GM12878 (cell line): ENCODE data around the gene MBTPS2.

ENCODE experiments used
- CREB1 ChIP-seq: IDR thresholded peaks from 2 replicates; pipeline ENCODE4 v1.6.1; 2012; ENCODE audit warnings: low read depth, mild to moderate bottlenecking, inconsistent platforms
- FOXM1 ChIP-seq: IDR thresholded peaks from 2 replicates; pipeline ENCODE4 v1.6.1; 2012; ENCODE audit warnings: low read depth, mild to moderate bottlenecking, inconsistent platforms, low read length, moderate library complexity
- KDM1A ChIP-seq: fragments of 200-600 bp; sonication (generic); IDR thresholded peaks from 2 replicates; pipeline ENCODE4 v1.6.1; 2016; ENCODE audit warnings: borderline replicate concordance
- NR2C1 ChIP-seq: fragments of 450-650 bp; IDR thresholded peaks from 2 replicates; pipeline ENCODE4 v1.6.1; 2017; ENCODE audit warnings: antibody characterized with exemption, mild to moderate bottlenecking, moderate library complexity
- POLR2A ChIP-seq: IDR thresholded peaks from 2 replicates; pipeline ENCODE4 v1.6.1; 2011; ENCODE audit warnings: low read depth, mild to moderate bottlenecking, low read length
- TAF1 ChIP-seq: IDR thresholded peaks from 2 replicates; pipeline ENCODE4 v1.6.1; 2011; ENCODE audit warnings: mild to moderate bottlenecking, low read depth, low read length, borderline replicate concordance
- WRNIP1 ChIP-seq: IDR thresholded peaks from 2 replicates; pipeline ENCODE4 v1.6.1; 2011; ENCODE audit warnings: low read depth, low read length, improper control_type of control experiment, borderline replicate concordance
- TF ChIP-seq, protein P1 (sequence below), 3 experiments: IDR thresholded peaks in 2 of 3; conservative IDR thresholded peaks in 1 of 3; 2 replicates each; pipeline ENCODE4 v1.5.1; 2011; ENCODE audit warnings: low read depth in 3 of 3, low read length in 3 of 3, mild to moderate bottlenecking in 3 of 3, control low read depth in 2 of 3, moderate library complexity in 2 of 3, inconsistent platforms in 1 of 3, mixed read lengths in 1 of 3; ENCODE audit not compliant: control insufficient read depth in 2 of 3, insufficient read depth in 1 of 3; ENCODE audit errors: extremely low read depth in 1 of 3
- TF ChIP-seq, protein P2 (sequence below): IDR thresholded peaks from 2 replicates; pipeline ENCODE4 v1.6.1; 2011; ENCODE audit warnings: low read depth, mild to moderate bottlenecking, low read length, moderate library complexity, borderline replicate concordance; ENCODE audit errors: extremely low read depth

DNA sequence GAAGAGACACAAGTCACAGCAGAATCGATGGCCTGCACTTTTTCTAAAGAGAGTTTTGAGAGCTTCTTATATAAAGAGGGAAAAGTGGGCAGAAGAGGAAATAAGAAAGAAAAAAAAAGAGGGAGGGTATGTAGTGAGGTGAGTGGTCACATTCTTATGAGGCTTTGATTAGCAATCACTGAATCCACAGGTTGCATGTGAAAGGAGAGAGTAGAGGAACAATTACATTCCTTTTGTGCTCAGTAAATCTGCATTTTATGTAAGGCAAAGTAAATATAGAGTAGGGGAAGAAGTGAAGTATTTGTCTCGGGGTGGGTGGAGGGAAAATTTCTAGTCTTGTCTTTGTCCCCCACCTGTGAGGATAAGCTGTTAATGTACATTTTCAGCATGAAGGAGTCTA lies 26.8 kb upstream of the MBTPS2 start:
- no peak for TF ChIP-seq TAF1
- no peak for TF ChIP-seq CREB1
- TF ChIP-seq, protein P1, sequence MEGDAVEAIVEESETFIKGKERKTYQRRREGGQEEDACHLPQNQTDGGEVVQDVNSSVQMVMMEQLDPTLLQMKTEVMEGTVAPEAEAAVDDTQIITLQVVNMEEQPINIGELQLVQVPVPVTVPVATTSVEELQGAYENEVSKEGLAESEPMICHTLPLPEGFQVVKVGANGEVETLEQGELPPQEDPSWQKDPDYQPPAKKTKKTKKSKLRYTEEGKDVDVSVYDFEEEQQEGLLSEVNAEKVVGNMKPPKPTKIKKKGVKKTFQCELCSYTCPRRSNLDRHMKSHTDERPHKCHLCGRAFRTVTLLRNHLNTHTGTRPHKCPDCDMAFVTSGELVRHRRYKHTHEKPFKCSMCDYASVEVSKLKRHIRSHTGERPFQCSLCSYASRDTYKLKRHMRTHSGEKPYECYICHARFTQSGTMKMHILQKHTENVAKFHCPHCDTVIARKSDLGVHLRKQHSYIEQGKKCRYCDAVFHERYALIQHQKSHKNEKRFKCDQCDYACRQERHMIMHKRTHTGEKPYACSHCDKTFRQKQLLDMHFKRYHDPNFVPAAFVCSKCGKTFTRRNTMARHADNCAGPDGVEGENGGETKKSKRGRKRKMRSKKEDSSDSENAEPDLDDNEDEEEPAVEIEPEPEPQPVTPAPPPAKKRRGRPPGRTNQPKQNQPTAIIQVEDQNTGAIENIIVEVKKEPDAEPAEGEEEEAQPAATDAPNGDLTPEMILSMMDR (IDR thresholded peaks at IDR 0.05 in 2 of 3, conservative IDR thresholded peaks at IDR 0.05 in 1 of 3; ENCODE audit: control insufficient read depth in 2 of 3, extremely low read depth in 1 of 3, insufficient read depth in 1 of 3, low read depth in 3 of 3, low read length in 3 of 3) = no peak
- no peak for TF ChIP-seq POLR2A
- TF ChIP-seq, protein P2, sequence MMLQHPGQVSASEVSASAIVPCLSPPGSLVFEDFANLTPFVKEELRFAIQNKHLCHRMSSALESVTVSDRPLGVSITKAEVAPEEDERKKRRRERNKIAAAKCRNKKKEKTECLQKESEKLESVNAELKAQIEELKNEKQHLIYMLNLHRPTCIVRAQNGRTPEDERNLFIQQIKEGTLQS = no peak
- no peak for TF ChIP-seq KDM1A
- TF ChIP-seq NR2C1 = no peak
- no peak for TF ChIP-seq WRNIP1
- TF ChIP-seq FOXM1 = no peak
